Adrenal gland (tissue), 12 donors: Measurements from ENCODE around the gene DLEU7. TPM values are rescaled to one million over a fixed set of nuclear protein-coding genes. Genes with fewer than 3 reads are reported as not detected.

ENCODE experiments used
- DNase-seq, 7 donors: peaks; one replicate each; pipeline ENCODE4 v3.0.0-alpha.2; 2019 to 2020
- H3K27ac ChIP-seq, 5 donors: fragments of 200-600 bp; sonication (generic) in 4 of 5; 1 replicate in 3 of 5; 2 replicates in 2 of 5; pipeline versions ENCODE4 v1.5.1 to v1.8.0; 2016 to 2020; ENCODE audit warnings: mild to moderate bottlenecking in 1 of 5
- H3K27me3 ChIP-seq: fragments of 200-600 bp; 2 replicates; pipeline ENCODE4 v1.8.0; 2021
- H3K36me3 ChIP-seq, 2 donors: fragments of 200-600 bp; replicated peaks in 1 of 2; 1 replicate in 1 of 2; 2 replicates in 1 of 2; pipeline versions ENCODE4 v1.5.1 to v1.8.0; 2018 to 2022
- H3K4me1 ChIP-seq, 2 donors: fragments of 200-600 bp; replicated peaks in 1 of 2; 1 replicate in 1 of 2; 2 replicates in 1 of 2; pipeline versions ENCODE4 v1.5.1 to v1.8.0; 2018 to 2021
- H3K4me3 ChIP-seq, 4 donors: fragments of 200-600 bp; sonication (generic) in 3 of 4; one replicate each; pipeline ENCODE4 v1.5.1; 2016 to 2018
- H3K9me3 ChIP-seq, 3 donors: fragments of 200-600 bp; sonication (generic) in 1 of 3; replicated peaks in 1 of 3; 1 replicate in 2 of 3; 2 replicates in 1 of 3; pipeline versions ENCODE4 v1.5.1 to v1.8.0; 2016 to 2021
- POLR2A ChIP-seq, 2 donors: fragments of 450-650 bp; IDR thresholded peaks; one replicate each; pipeline ENCODE4 v1.6.1; 2017; ENCODE audit warnings: antibody characterized with exemption in 2 of 2, mild to moderate bottlenecking in 2 of 2, moderate library complexity in 1 of 2
- WGBS, 4 donors: extraction: QIAGEN DNeasy Blood & Tissue Kit in 2 of 4; methylation state at CpG; one replicate each; pipeline versions ENCODE4 v1.1.5 to v1.1.7; 2013 to 2017; 5-methylcytosine and 5-hydroxymethylcytosine counted together
- intact Hi-C, 2 donors: fragments of 100-400 bp; cut with DNase I; formaldehyde crosslinking; loops; one replicate each; pipeline versions ENCODE4 v1.14.1 to v1.15.0; 2022 to 2023
- polyA plus RNA-seq, 3 donors: library from polyadenylated mRNA; stranded (reverse); fragments of 200-250 nt in 2 of 3; fragments of 350-450 nt in 1 of 3; fragmentation: Illumina TruSeq in 1 of 3; extraction: RNeasy Lipid Tissue Mini Kit (QIAGEN cat#74804) in 1 of 3; gene quantifications; one replicate each; pipeline ENCODE4 v1.2.3, GENCODE V29; 2013 to 2014
- total RNA-seq, 9 donors: library from RNA; depleted of rRNA in 4 of 9; stranded (reverse); fragments of >200 nt in 4 of 9; fragments of 120-200 nt in 1 of 9; fragmentation: NEBNext Ultra II Directional in 1 of 9; extraction: Animal tissue kit (Norgen Biotek cat#: 25700) in 1 of 9; gene quantifications; one replicate each; pipeline versions ENCODE4 v1.1.0 to v1.2.4, GENCODE V29; 2013 to 2023
- TF ChIP-seq, protein P1 (sequence below), 6 experiments: fragments of 450-650 bp in 4 of 6; fragments of 200-600 bp in 2 of 6; sonication (generic) in 1 of 6; IDR thresholded peaks; 1 replicate in 5 of 6; 2 replicates in 1 of 6; pipeline versions ENCODE4 v1.5.1 to v1.8.0; 2016 to 2021; ENCODE audit warnings: antibody characterized with exemption in 6 of 6, mild to moderate bottlenecking in 2 of 6, moderate library complexity in 1 of 6
- donor health status: healthy with polysubstance abuse.
- donor health status: Bipolar disorder and iron deficiency.
- donor health status: DM: yes; HTN: yes; CAD: no.
- donor health status: DM: no; HTN: no; CAD: no.
- donor health status: DM: no; HTN: no; CAD: no.
- donor health status: DM: yes; HTN: yes; CAD: no.

DLEU7 gene
- total and polyA plus RNA-seq, 12 donors, result 0.24 to 2.2 (median 0.50) TPM

DNA sequence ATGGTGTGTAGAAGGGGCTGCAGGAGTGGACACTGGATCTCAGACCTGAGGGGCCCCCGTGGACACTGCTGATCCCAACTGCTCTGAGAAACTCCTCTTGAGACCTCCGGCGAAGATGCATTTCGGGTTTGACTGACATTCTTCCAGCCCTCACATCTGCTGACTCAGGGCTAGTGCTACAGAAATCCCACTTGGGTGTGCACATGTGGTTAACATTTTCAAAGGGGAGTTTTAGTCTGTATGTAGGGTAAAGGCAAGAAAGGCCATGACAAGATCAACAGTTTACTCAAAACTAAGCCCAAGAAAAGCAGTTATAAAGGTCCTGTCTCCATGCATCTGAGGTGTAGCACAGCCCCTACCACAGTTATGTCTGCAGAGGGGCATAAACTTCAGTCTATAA is 31.2 kb downstream of the DLEU7 start:
- no peak for DNase-seq
- Histone ChIP-seq H3K27ac (no peak overlapping the region), H3K4me1 (no peaks in the 10 kb centered on the region), H3K4me3 (no peak overlapping the region), H3K9me3 (no peaks in the 10 kb centered on the region), H3K27me3 (no peaks in the 10 kb centered on the region), H3K36me3 (no peaks in the 10 kb centered on the region)
- TF ChIP-seq POLR2A (IDR thresholded peaks at IDR 0.05), result no peak
- TF ChIP-seq, protein P1, sequence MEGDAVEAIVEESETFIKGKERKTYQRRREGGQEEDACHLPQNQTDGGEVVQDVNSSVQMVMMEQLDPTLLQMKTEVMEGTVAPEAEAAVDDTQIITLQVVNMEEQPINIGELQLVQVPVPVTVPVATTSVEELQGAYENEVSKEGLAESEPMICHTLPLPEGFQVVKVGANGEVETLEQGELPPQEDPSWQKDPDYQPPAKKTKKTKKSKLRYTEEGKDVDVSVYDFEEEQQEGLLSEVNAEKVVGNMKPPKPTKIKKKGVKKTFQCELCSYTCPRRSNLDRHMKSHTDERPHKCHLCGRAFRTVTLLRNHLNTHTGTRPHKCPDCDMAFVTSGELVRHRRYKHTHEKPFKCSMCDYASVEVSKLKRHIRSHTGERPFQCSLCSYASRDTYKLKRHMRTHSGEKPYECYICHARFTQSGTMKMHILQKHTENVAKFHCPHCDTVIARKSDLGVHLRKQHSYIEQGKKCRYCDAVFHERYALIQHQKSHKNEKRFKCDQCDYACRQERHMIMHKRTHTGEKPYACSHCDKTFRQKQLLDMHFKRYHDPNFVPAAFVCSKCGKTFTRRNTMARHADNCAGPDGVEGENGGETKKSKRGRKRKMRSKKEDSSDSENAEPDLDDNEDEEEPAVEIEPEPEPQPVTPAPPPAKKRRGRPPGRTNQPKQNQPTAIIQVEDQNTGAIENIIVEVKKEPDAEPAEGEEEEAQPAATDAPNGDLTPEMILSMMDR (IDR thresholded peaks at IDR 0.05), result no peak
- 70 to 86% (median 76%) methylated on average over 4 of the region's 4 CpGs for WGBS, 4 donors
- intact Hi-C loops, result no loop called here

DNA sequence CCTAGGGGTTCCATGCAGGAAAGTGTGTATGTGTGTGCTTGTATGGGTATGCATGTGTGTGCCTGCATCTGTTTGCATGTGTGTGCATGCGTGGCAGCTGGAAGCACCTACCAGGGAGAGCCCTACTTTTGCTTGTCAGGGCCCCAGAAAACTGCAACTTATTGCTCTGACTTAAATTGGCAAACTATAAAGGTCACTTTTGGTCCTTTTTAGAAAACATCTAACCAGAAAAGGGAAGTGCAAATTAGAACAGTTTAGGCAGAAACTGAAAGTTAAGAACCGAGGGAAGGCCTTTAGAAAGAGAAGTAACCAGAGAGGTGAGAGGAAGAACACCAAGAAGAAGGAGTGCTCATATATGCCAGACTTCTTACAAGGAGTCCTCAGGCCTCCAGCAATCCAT is 32.5 kb downstream of the DLEU7 start:
- Histone ChIP-seq H3K27me3 (no peaks in the 10 kb centered on the region), H3K27ac (no peak overlapping the region), H3K4me1 (no peaks in the 10 kb centered on the region), H3K4me3 (no peak overlapping the region), H3K36me3 (no peaks in the 10 kb centered on the region), H3K9me3 (no peaks in the 10 kb centered on the region)
- intact Hi-C loops, result no loop called here
- TF ChIP-seq, protein P1 (IDR thresholded peaks at IDR 0.05), result no peak
- no peak for TF ChIP-seq POLR2A (IDR thresholded peaks at IDR 0.05)
- 51 to 65% (median 59%) methylated on average over 2 of the region's 2 CpGs for WGBS, 4 donors
- DNase-seq, result no peak

DNA sequence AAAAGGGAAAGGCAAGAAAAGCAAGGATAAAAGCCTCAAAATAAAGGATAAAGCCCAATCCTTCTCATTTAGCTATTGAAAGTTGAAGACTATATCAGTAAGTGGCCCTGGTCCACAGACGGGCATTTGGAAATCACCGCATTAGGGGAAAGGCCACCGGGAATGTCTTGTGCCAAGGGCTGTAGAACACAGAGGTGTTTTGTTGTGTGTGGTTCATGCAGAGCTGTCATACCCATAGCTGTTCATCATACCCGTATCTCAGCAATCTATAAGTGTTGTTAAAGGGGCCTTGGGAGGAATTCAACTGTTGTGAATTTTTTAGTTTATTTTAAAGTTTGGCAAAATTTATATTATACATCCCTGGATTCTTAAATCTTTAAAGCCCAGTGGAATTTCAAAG is 33.0 kb downstream of the DLEU7 start:
- Histone ChIP-seq H3K27me3 (no peaks in the 10 kb centered on the region), H3K4me1 (no peaks in the 10 kb centered on the region), H3K4me3 (no peak overlapping the region), H3K27ac (no peak overlapping the region), H3K36me3 (no peaks in the 10 kb centered on the region), H3K9me3 (no peaks in the 10 kb centered on the region)
- intact Hi-C loops, result no loop called here
- WGBS, 4 donors, result 83 to 90% (median 87%) methylated on average over 4 of the region's 4 CpGs
- TF ChIP-seq, protein P1 (IDR thresholded peaks at IDR 0.05), result no peak
- DNase-seq, result no peak

DNA sequence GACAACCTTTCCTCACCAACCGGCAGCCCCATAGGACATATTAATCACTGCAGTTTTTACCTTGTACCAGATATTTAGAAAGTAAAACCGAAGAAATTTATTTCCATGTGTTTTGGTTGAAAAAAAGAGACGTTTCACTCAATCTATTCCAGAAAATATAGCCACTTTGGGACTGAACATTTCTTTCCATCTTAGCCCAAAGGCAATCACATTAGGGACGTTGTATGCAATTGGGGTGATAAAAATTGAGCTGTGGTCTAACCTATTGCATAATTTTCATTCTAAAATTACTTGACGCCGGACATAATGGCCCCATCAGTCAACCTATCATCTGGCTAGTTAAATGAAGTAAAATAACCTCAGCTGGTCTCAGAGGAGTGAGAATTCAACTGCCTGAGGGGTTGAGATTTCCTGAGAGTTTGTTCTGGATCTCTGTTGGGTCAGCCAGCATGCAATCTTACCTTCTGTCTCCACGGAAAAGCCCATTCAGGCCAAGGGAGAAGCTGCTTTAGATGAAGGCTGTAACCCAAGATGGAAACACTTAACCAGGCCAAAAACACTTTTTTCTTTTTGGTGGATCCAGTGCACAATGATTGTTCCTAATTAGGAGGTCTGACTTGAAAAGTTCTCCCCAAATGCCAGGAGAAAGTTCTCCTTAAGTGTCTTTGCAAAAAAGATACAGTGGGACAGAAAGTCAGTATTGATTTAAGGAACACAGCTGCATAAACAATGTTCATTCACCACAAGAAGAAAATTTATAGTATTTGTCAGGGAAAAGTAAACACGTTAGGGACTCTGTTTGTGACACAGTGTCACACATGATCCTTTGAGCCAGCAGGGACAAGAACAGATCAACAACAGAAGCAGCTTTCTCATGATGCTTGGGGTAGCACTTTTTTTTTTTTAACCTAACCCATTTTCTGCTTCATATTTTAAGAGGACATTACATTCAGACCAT is 34.1 kb downstream of the DLEU7 start:
- H3K36me3 ChIP-seq, result no peaks in the 10 kb centered on the region
- no peaks in the 10 kb centered on the region for H3K27me3 ChIP-seq
- intact Hi-C loops, result loop anchor here in 1 of 2 donors (10.0 kb wide), 1 partner anchor 275 kb away; no protein-coding TSS in a partner anchor
- H3K4me3 ChIP-seq, result no peak overlapping the region
- no peaks in the 10 kb centered on the region for H3K9me3 ChIP-seq
- 60 to 63% (median 61%) methylated on average over 8 of the region's 8 CpGs for WGBS, 4 donors
- H3K27ac ChIP-seq, result no peak overlapping the region
- no peaks in the 10 kb centered on the region for H3K4me1 ChIP-seq
- TF ChIP-seq, protein P1 (IDR thresholded peaks at IDR 0.05), result no peak
- TF ChIP-seq POLR2A (IDR thresholded peaks at IDR 0.05), result no peak
- DNase-seq, result no peak
